HepG2 (cell line): Measurements from ENCODE around the gene PGAP3. TPM values are rescaled to one million over a fixed set of nuclear protein-coding genes. Genes with fewer than 3 reads are reported as not detected.

Source experiments
- ATM ChIP-seq: fragments of 450-650 bp; IDR thresholded peaks from 2 replicates; pipeline ENCODE4 v1.7.1; 2017; ENCODE audit warnings: mild to moderate bottlenecking, borderline replicate concordance
- FOXP1 ChIP-seq, 2 experiments: fragments of 450-650 bp in 1 of 2; IDR thresholded peaks; 2 replicates each; pipeline ENCODE4 v1.6.1; 2017 to 2018; ENCODE audit warnings: antibody characterized with exemption in 1 of 2
- JUN ChIP-seq: sonication (generic); formaldehyde crosslinking; IDR thresholded peaks from 2 replicates; pipeline ENCODE4 v1.4.0; 2020; ENCODE audit warnings: mild to moderate bottlenecking, missing genetic modification reagents
- JUNB ChIP-seq: sonication (generic); formaldehyde crosslinking; IDR thresholded peaks from 2 replicates; pipeline ENCODE4 v1.8.0; 2022; ENCODE audit warnings: missing genetic modification reagents, mild to moderate bottlenecking, borderline replicate concordance
- MAF1 ChIP-seq: sonication (generic); formaldehyde crosslinking; IDR thresholded peaks from 2 replicates; pipeline ENCODE4 v1.5.0; 2020; ENCODE audit warnings: missing genetic modification reagents, borderline replicate concordance
- MIER2 ChIP-seq: IDR thresholded peaks from 2 replicates; pipeline ENCODE4 v1.6.1; 2016; ENCODE audit warnings: missing biosample characterization, missing genetic modification reagents
- MTA1 ChIP-seq: sonication (generic); formaldehyde crosslinking; IDR thresholded peaks from 2 replicates; pipeline ENCODE4 v1.4.0; 2020; ENCODE audit warnings: missing genetic modification reagents, mild to moderate bottlenecking, borderline replicate concordance
- MTF1 ChIP-seq: sonication (generic); formaldehyde crosslinking; IDR thresholded peaks from 2 replicates; pipeline ENCODE4 v1.5.0; 2020; ENCODE audit warnings: missing genetic modification reagents
- NFIC ChIP-seq: IDR thresholded peaks from 2 replicates; pipeline ENCODE4 v1.6.1; 2012; ENCODE audit warnings: mild to moderate bottlenecking, low read length, inconsistent platforms
- NONO ChIP-seq, 2 experiments: fragments of 450-650 bp in 1 of 2; sonication (generic) in 1 of 2; formaldehyde crosslinking in 1 of 2; IDR thresholded peaks in 1 of 2; conservative IDR thresholded peaks in 1 of 2; 2 replicates each; pipeline versions ENCODE4 v1.6.1 to v1.8.0; 2017 to 2022; ENCODE audit warnings: mild to moderate bottlenecking in 1 of 2, missing genetic modification reagents in 1 of 2, moderate library complexity in 1 of 2
- NR3C1 ChIP-seq: sonication (generic); formaldehyde crosslinking; IDR thresholded peaks from 2 replicates; pipeline ENCODE4 v1.4.0; 2020; ENCODE audit warnings: missing genetic modification reagents
- PREB ChIP-seq: sonication (generic); formaldehyde crosslinking; IDR thresholded peaks from 2 replicates; pipeline ENCODE4 v1.4.0; 2020; ENCODE audit warnings: missing genetic modification reagents
- SNAI1 ChIP-seq: sonication (generic); formaldehyde crosslinking; IDR thresholded peaks from 2 replicates; pipeline ENCODE4 v1.5.0; 2020; ENCODE audit warnings: mild to moderate bottlenecking, missing genetic modification reagents, borderline replicate concordance
- STAG1 ChIP-seq: sonication (generic); formaldehyde crosslinking; IDR thresholded peaks from 2 replicates; pipeline ENCODE4 v1.4.0; 2020; ENCODE audit warnings: missing genetic modification reagents
- TMF1 ChIP-seq: sonication (generic); formaldehyde crosslinking; IDR thresholded peaks from 2 replicates; pipeline ENCODE4 v1.8.1; 2022; ENCODE audit warnings: low read depth, missing genetic modification reagents
- ZGPAT ChIP-seq: IDR thresholded peaks from 2 replicates; pipeline ENCODE4 v1.6.1; 2016; ENCODE audit warnings: mild to moderate bottlenecking
- ZNF484 ChIP-seq: sonication (generic); formaldehyde crosslinking; IDR thresholded peaks from 2 replicates; pipeline ENCODE4 v1.5.1; 2020; ENCODE audit warnings: mild to moderate bottlenecking, low read depth, missing genetic modification reagents, borderline replicate concordance
- ZNF652 ChIP-seq: IDR thresholded peaks from 2 replicates; pipeline ENCODE4 v1.6.1; 2016; ENCODE audit warnings: low read depth, borderline replicate concordance
- ZNF773 ChIP-seq: sonication (generic); formaldehyde crosslinking; IDR thresholded peaks from 2 replicates; pipeline ENCODE4 v1.4.0; 2020; ENCODE audit warnings: missing genetic modification reagents, borderline replicate concordance
- ZNF776 ChIP-seq: sonication (generic); formaldehyde crosslinking; IDR thresholded peaks from 2 replicates; pipeline ENCODE4 v1.4.0; 2020; ENCODE audit warnings: mild to moderate bottlenecking, missing genetic modification reagents
- polyA plus RNA-seq, 8 experiments: library from polyadenylated mRNA; depleted of rRNA in 3 of 8; stranded (reverse) in 7 of 8; unstranded in 1 of 8; fragments of >200 nt; fragmentation: Illumina TruSeq in 4 of 8; extraction: Trizol in 4 of 8; gene quantifications; 2 replicates each; pipeline versions ENCODE4 v1.2.1 to v1.2.3, GENCODE V29; 2011 to 2016; ENCODE audit warnings: low read depth in 4 of 8, missing spikeins in 1 of 8, mixed read lengths in 1 of 8; ENCODE audit not compliant: insufficient read depth in 1 of 8
- total RNA-seq, 5 experiments: library from RNA; depleted of rRNA; stranded (reverse); fragments of >200 nt; fragmentation: Illumina TruSeq; extraction: Trizol; gene quantifications; 2 replicates each; pipeline ENCODE4 v1.2.3, GENCODE V29; 2016; ENCODE audit warnings: low read depth in 1 of 5
- TF ChIP-seq, protein P1 (sequence below): sonication (generic); formaldehyde crosslinking; IDR thresholded peaks from 2 replicates; pipeline ENCODE4 v1.5.1; 2020; ENCODE audit warnings: missing genetic modification reagents, mild to moderate bottlenecking, borderline replicate concordance
- TF ChIP-seq, protein P2 (sequence below): sonication (generic); formaldehyde crosslinking; IDR thresholded peaks from 2 replicates; pipeline ENCODE4 v1.9.0; 2021; ENCODE audit warnings: missing genetic modification reagents, mild to moderate bottlenecking, borderline replicate concordance

PGAP3 gene
- total and polyA plus RNA-seq, 2 of the 13 experiments (the other 11 are each of a cell fraction or from before 2014, with no cell fraction given), result 11.9 to 14.6 TPM

DNA sequence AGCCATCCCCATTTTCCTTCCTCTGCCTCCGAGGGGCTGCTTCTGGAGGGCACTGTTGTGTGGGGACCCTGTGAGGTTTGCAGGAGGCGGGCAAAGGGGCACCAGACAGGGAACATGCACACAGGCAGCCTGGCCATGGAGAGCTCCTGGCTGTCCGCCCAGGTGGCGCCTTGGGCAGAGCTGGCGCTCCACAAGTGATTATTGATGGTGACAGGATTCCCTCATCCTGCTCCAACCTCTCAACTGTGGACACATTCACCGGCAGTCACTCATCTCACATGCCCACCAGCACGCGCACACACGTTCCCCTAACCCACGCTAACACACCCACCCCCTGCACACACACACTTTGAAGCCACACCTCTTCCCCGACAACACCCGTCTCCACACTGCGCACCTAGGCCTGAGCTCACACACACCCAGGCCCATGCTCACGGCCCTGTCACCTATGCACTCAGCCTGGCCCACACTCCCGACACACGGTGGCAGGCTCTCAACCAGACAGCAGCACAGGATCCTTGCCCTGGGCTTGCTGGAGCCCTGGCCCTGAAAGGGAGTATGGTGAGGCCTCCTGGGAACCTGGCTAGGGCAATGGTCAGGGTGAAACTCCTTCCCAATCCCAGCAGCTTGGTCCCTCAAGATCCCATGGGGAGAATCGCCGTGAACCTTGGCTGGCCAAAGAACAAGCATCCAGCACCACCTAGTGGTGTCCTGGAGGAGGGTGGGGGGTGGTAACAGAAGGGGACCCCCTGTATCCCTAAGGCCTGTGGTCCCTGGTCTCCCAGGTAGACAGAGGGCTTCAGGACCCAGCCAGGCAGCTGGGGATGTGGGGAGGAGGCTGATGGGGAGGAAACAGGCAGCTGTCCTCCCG, 16.0 kb downstream of the PGAP3 start (continued):
- TF ChIP-seq ZGPAT (CRISPR knock-in tag), result peak; percentile 62; the same call in 1 of the 2 replicates
- no peak for TF ChIP-seq MTF1 (CRISPR knock-in tag)
- TF ChIP-seq JUN (CRISPR knock-in tag), result no peak; the same call in 1 of the 2 replicates
- TF ChIP-seq MIER2 (CRISPR knock-in tag), result 0 out of 2 replicates have a peak, but pooled peaks have one; percentile 31
- no peak for TF ChIP-seq ZNF773 (CRISPR knock-in tag)
- no peak for TF ChIP-seq ZNF484 (CRISPR knock-in tag)
- no peak for TF ChIP-seq PREB (CRISPR knock-in tag)
- no peak for TF ChIP-seq ZNF652 (CRISPR knock-in tag)
- TF ChIP-seq ATM, result no peak
- no peak for TF ChIP-seq NR3C1 (CRISPR knock-in tag)
- no peak for TF ChIP-seq JUNB (CRISPR knock-in tag)
- no peak for TF ChIP-seq ZNF776 (CRISPR knock-in tag)
- TF ChIP-seq NONO (IDR thresholded peaks at IDR 0.05), result no peak
- TF ChIP-seq NONO (CRISPR knock-in tag; conservative IDR thresholded peaks at IDR 0.05), result peak; percentile 66
- no peak for TF ChIP-seq MAF1 (CRISPR knock-in tag)
- TF ChIP-seq, protein P1, sequence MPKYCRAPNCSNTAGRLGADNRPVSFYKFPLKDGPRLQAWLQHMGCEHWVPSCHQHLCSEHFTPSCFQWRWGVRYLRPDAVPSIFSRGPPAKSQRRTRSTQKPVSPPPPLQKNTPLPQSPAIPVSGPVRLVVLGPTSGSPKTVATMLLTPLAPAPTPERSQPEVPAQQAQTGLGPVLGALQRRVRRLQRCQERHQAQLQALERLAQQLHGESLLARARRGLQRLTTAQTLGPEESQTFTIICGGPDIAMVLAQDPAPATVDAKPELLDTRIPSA, result no peak
- no peak for TF ChIP-seq SNAI1 (CRISPR knock-in tag)
- TF ChIP-seq, protein P2, sequence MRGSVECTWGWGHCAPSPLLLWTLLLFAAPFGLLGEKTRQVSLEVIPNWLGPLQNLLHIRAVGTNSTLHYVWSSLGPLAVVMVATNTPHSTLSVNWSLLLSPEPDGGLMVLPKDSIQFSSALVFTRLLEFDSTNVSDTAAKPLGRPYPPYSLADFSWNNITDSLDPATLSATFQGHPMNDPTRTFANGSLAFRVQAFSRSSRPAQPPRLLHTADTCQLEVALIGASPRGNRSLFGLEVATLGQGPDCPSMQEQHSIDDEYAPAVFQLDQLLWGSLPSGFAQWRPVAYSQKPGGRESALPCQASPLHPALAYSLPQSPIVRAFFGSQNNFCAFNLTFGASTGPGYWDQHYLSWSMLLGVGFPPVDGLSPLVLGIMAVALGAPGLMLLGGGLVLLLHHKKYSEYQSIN, result no peak
- TF ChIP-seq STAG1 (CRISPR knock-in tag), result peak; percentile 82
- no peak for TF ChIP-seq NFIC
- no peak for TF ChIP-seq MTA1 (CRISPR knock-in tag)
- TF ChIP-seq FOXP1 (IDR thresholded peaks at IDR 0.05), result no peak
- no peak for TF ChIP-seq FOXP1 (CRISPR knock-in tag; IDR thresholded peaks at IDR 0.05)
- TF ChIP-seq TMF1, result no peak
